Uterus (tissue), 4 donors: Measurements from ENCODE around the gene UBAC1. TPM values are rescaled to one million over a fixed set of nuclear protein-coding genes. Genes with fewer than 3 reads are reported as not detected.

Source experiments
- DNase-seq, 2 donors: peaks; one replicate each; pipeline ENCODE4 v3.0.0-alpha.2; 2019 to 2020
- H3K27ac ChIP-seq, 2 donors: fragments of 200-600 bp; sonication (generic); 1 replicate in 1 of 2; 2 replicates in 1 of 2; pipeline ENCODE4 v1.5.1; 2016 to 2018
- H3K27me3 ChIP-seq, 2 donors: fragments of 200-600 bp; sonication (generic); one replicate each; pipeline ENCODE4 v1.5.1; 2018 to 2019; ENCODE audit warnings: control low read depth in 1 of 2
- H3K36me3 ChIP-seq, 2 donors: fragments of 200-600 bp; sonication (generic); one replicate each; pipeline ENCODE4 v1.5.1; 2019; ENCODE audit warnings: control low read depth in 1 of 2
- H3K4me1 ChIP-seq, 2 donors: fragments of 200-600 bp; sonication (generic); one replicate each; pipeline ENCODE4 v1.5.1; 2018 to 2019; ENCODE audit warnings: control low read depth in 1 of 2
- H3K4me3 ChIP-seq, 2 donors: fragments of 200-600 bp; sonication (generic); 1 replicate in 1 of 2; 2 replicates in 1 of 2; pipeline ENCODE4 v1.5.1; 2018 to 2019; ENCODE audit warnings: mild to moderate bottlenecking in 1 of 2
- H3K9me3 ChIP-seq, 2 donors: fragments of 200-600 bp; sonication (generic); one replicate each; pipeline ENCODE4 v1.5.1; 2019; ENCODE audit warnings: control low read depth in 1 of 2
- CTCF ChIP-seq, 4 experiments: fragments of 200-600 bp in 2 of 4; fragments of 450-650 bp in 2 of 4; sonication (generic) in 2 of 4; IDR thresholded peaks; one replicate each; pipeline ENCODE4 v1.5.1; 2016 to 2019; ENCODE audit warnings: antibody characterized with exemption in 4 of 4, mild to moderate bottlenecking in 2 of 4, moderate library complexity in 1 of 4
- POLR2A ChIP-seq, 2 donors: fragments of 450-650 bp; IDR thresholded peaks; one replicate each; pipeline ENCODE4 v1.6.1; 2016; ENCODE audit warnings: antibody characterized with exemption in 2 of 2, mild to moderate bottlenecking in 1 of 2, moderate library complexity in 1 of 2
- intact Hi-C: fragments of 100-400 bp; cut with DNase I; formaldehyde crosslinking; loops from one replicate; pipeline ENCODE4 v1.15.1; 2023; ENCODE audit warnings: low total_unique reads
- total RNA-seq, 4 donors: library from RNA; depleted of rRNA in 3 of 4; stranded (reverse); fragments of >200 nt in 3 of 4; gene quantifications; one replicate each; pipeline versions ENCODE4 v1.1.0 to v1.2.4, GENCODE V29; 2014 to 2023
- donor health status: DM: yes; HTN: yes; CAD: no.

Gene UBAC1
- total RNA-seq, 4 donors from 2014 or later, result 25.1 to 46.1 (median 35.8) TPM

- no peak overlapping the region for H3K4me3 ChIP-seq
- TF ChIP-seq POLR2A (IDR thresholded peaks at IDR 0.05) (no peak), CTCF (IDR thresholded peaks at IDR 0.05) (no peak)
- peaks cover 0 to 10% of the 10 kb centered on the region in 2 donors for H3K4me1 ChIP-seq
- no peaks in the 10 kb centered on the region for H3K27me3 ChIP-seq
- no peaks in the 10 kb centered on the region for H3K36me3 ChIP-seq
- intact Hi-C loops, result no loop called here
- no peak overlapping the region for H3K27ac ChIP-seq
- DNase-seq, result no peak
- H3K9me3 ChIP-seq, result no peaks in the 10 kb centered on the region
Measured at GRCh38 chr9:135891027-135891631, 70.0 kb downstream of the UBAC1 start.

- no peak for DNase-seq
- no peaks in the 10 kb centered on the region for H3K36me3 ChIP-seq
- no peaks in the 10 kb centered on the region for H3K27me3 ChIP-seq
- no peaks in the 10 kb centered on the region for H3K9me3 ChIP-seq
- peaks cover 0 to 11% of the 10 kb centered on the region in 2 donors for H3K4me1 ChIP-seq
- TF ChIP-seq POLR2A (IDR thresholded peaks at IDR 0.05), result no peak
- TF ChIP-seq CTCF (IDR thresholded peaks at IDR 0.05), result no peak
- intact Hi-C loops, result no loop called here
- no peak overlapping the region for H3K4me3 ChIP-seq
- no peak overlapping the region for H3K27ac ChIP-seq
Measured at GRCh38 chr9:135890190-135891026, 70.8 kb downstream of the UBAC1 start.

- intact Hi-C loops, result no loop called here
- no peak for DNase-seq
- no peaks in the 10 kb centered on the region for H3K36me3 ChIP-seq
- no peak overlapping the region for H3K27ac ChIP-seq
- no peak for TF ChIP-seq CTCF (IDR thresholded peaks at IDR 0.05)
- no peak for TF ChIP-seq POLR2A (IDR thresholded peaks at IDR 0.05)
- H3K9me3 ChIP-seq, result no peaks in the 10 kb centered on the region
- H3K4me1 ChIP-seq, result peaks cover 6 to 19% of the 10 kb centered on the region in 2 donors
- no peaks in the 10 kb centered on the region for H3K27me3 ChIP-seq
- no peak overlapping the region for H3K4me3 ChIP-seq
Measured at GRCh38 chr9:135889564-135890189, 71.5 kb downstream of the UBAC1 start.

- Histone ChIP-seq H3K4me1 (peaks cover 7 to 20% of the 10 kb centered on the region in 2 donors), H3K27ac (no peak overlapping the region), H3K9me3 (no peaks in the 10 kb centered on the region), H3K36me3 (no peaks in the 10 kb centered on the region), H3K4me3 (no peak overlapping the region), H3K27me3 (no peaks in the 10 kb centered on the region)
- TF ChIP-seq CTCF (IDR thresholded peaks at IDR 0.05) (no peak), POLR2A (IDR thresholded peaks at IDR 0.05) (no peak)
- DNase-seq, result no peak
- intact Hi-C loops, result no loop called here
Measured at GRCh38 chr9:135888766-135889394, 72.3 kb downstream of the UBAC1 start.
